HCT116 (cell line): Measurements from ENCODE around the gene MAPK8IP1.

ENCODE experiments used
- CEBPB ChIP-seq: IDR thresholded peaks from 2 replicates; pipeline ENCODE4 v1.6.1; 2012; ENCODE audit warnings: low read depth
- CTCF ChIP-seq, 3 experiments: fragments of 200-600 bp in 1 of 3; sonication (generic) in 1 of 3; IDR thresholded peaks in 2 of 3; conservative IDR thresholded peaks in 1 of 3; 2 replicates each; pipeline ENCODE4 v1.5.1; 2012 to 2017; ENCODE audit warnings: low read depth in 2 of 3, low read length in 2 of 3, antibody characterized with exemption in 1 of 3, borderline replicate concordance in 1 of 3, control low read depth in 1 of 3, mild to moderate bottlenecking in 1 of 3, mixed read lengths in 1 of 3, mixed run types in 1 of 3, moderate library complexity in 1 of 3; ENCODE audit not compliant: insufficient read depth in 1 of 3
- EGR1 ChIP-seq: IDR thresholded peaks from 2 replicates; pipeline ENCODE4 v1.6.1; 2012; ENCODE audit warnings: low read depth
- EZH2 ChIP-seq: fragments of 200-600 bp; sonication (generic); IDR thresholded peaks from 2 replicates; pipeline ENCODE4 v1.6.1; 2017; ENCODE audit warnings: antibody characterized with exemption, mixed run types
- EZH2phosphoT487 ChIP-seq: fragments of 200-600 bp; IDR thresholded peaks from 2 replicates; pipeline ENCODE4 v1.6.1; 2018; ENCODE audit warnings: antibody characterized with exemption, borderline replicate concordance
- MAX ChIP-seq: IDR thresholded peaks from 2 replicates; pipeline ENCODE4 v1.6.1; 2012
- POLR2A ChIP-seq: IDR thresholded peaks from 2 replicates; pipeline ENCODE4 v1.7.0; 2011; ENCODE audit warnings: borderline replicate concordance; ENCODE audit not compliant: insufficient read depth, insufficient read length; ENCODE audit errors: extremely low read depth
- POLR2AphosphoS5 ChIP-seq: IDR thresholded peaks from 2 replicates; pipeline ENCODE4 v1.6.1; 2011; ENCODE audit warnings: mild to moderate bottlenecking, low read depth, low read length, moderate library complexity
- YY1 ChIP-seq: IDR thresholded peaks from 2 replicates; pipeline ENCODE4 v1.6.1; 2011; ENCODE audit warnings: low read length, low read depth, moderate library complexity, mild to moderate bottlenecking; ENCODE audit not compliant: insufficient replicate concordance; ENCODE audit errors: extremely low read depth

GRCh38 chr11:45925550-45925949 lies 40.1 kb downstream of the MAPK8IP1 start:
- TF ChIP-seq CTCF (IDR thresholded peaks at IDR 0.05 in 2 of 3, conservative IDR thresholded peaks at IDR 0.05 in 1 of 3; ENCODE audit: borderline replicate concordance in 1 of 3, insufficient read depth in 1 of 3, low read depth in 2 of 3, low read length in 2 of 3) (no peak), MAX (no peak), POLR2A (no peak), EGR1 (no peak), CEBPB (no peak), EZH2 (no peak), YY1 (no peak), EZH2phosphoT487 (no peak), POLR2AphosphoS5 (no peak)
